OCI-LY3 (cell line): ENCODE measurements around the gene CCDC159.
A peak's percentile ranks its signal among the peaks of the same experiment; 100 is the strongest.

Experiments used
- H2AFZ ChIP-seq: fragments of 200-600, 300-600 bp; shearing (Covaris generic); 2 replicates; pipeline ENCODE4 v1.6.0; 2014; ENCODE audit warnings: antibody characterized with exemption, low read depth, low read length
- H3K27ac ChIP-seq: fragments of 200-600, 300-600 bp; sonication (generic); 2 replicates; pipeline ENCODE4 v1.5.1; 2014; ENCODE audit warnings: mild to moderate bottlenecking, low read length, moderate library complexity, mixed read lengths
- H3K27me3 ChIP-seq: fragments of 200-600, 300-600 bp; sonication (generic); 2 replicates; pipeline ENCODE4 v1.6.1; 2014; ENCODE audit warnings: low read depth, low read length, mixed read lengths
- H3K36me3 ChIP-seq: fragments of 200-600, 300-600 bp; sonication (generic); replicated peaks from 2 replicates; pipeline ENCODE3; 2014; ENCODE audit warnings: low read depth, low read length, mixed read lengths
- H3K4me1 ChIP-seq: fragments of 300-600, 200-600 bp; sonication (generic); 2 replicates; pipeline ENCODE4 v1.6.1; 2014; ENCODE audit warnings: low read length, mixed read lengths
- H3K4me2 ChIP-seq: fragments of 200-600, 300-600 bp; sonication (generic); 2 replicates; pipeline ENCODE4 v1.6.1; 2014; ENCODE audit warnings: low read length, mixed read lengths
- H3K4me3 ChIP-seq: fragments of 300-600, 200-600 bp; sonication (generic); 2 replicates; pipeline ENCODE4 v1.5.1; 2014; ENCODE audit warnings: antibody characterized with exemption, mild to moderate bottlenecking, low read length, moderate library complexity
- H3K79me2 ChIP-seq: fragments of 300-600, 200-600 bp; shearing (Covaris generic); 2 replicates; pipeline ENCODE4 v1.6.1; 2014; ENCODE audit warnings: mild to moderate bottlenecking, low read length, mixed read lengths
- H3K9ac ChIP-seq: fragments of 300-600, 200-600 bp; shearing (Covaris generic); 2 replicates; pipeline ENCODE4 v1.6.0; 2014; ENCODE audit warnings: mild to moderate bottlenecking, low read length, moderate library complexity
- H3K9me3 ChIP-seq: fragments of 200-600, 300-600 bp; shearing (Covaris generic); 2 replicates; pipeline ENCODE4 v1.6.1; 2014; ENCODE audit warnings: low read length, mixed read lengths; ENCODE audit not compliant: insufficient read depth
- H4K20me1 ChIP-seq: fragments of 200-600, 300-600 bp; sonication (generic); 2 replicates; pipeline ENCODE4 v1.6.1; 2016; ENCODE audit warnings: low read length, mixed read lengths; ENCODE audit not compliant: insufficient read depth
- EZH2phosphoT487 ChIP-seq: fragments of 200-600 bp; shearing (Covaris generic); IDR thresholded peaks from 2 replicates; pipeline ENCODE4 v1.6.1; 2018; ENCODE audit warnings: antibody characterized with exemption, mixed run types, low read depth
- TF ChIP-seq, protein P1 (sequence below): fragments of 200-600, 300-600 bp; sonication (generic); IDR thresholded peaks from 2 replicates; pipeline ENCODE4 v1.5.1; 2014; ENCODE audit warnings: antibody characterized with exemption, low read length, low read depth

The CCDC159 gene

GRCh38 chr19:11346104-11346940 lies at the start of gene CCDC159, which contains the start of gene TMEM205:
TSS of gene CCDC159 (plus strand) at chr19:11346519. CDS start at chr19:11346607, 88 bp downstream.
TSS of gene TMEM205 (minus strand) at chr19:11346268. CDS start at chr19:11345619, 649 bp downstream.
- Histone ChIP-seq H3K4me1 (peaks cover 9% of the 10 kb centered on the region), H3K27me3 (no peaks in the 10 kb centered on the region), H3K4me2 (peak within 1 kb of the TSS; percentile 95), H3K9me3 (0 out of 2 replicates have a peak, but pooled peaks cover 3% of the 10 kb centered on the region), H2AFZ (peak within 1 kb of the TSS; percentile 91), H3K36me3 (peaks cover 5% of the 10 kb centered on the region), H3K79me2 (peaks cover 11% of the 10 kb centered on the region), H3K4me3 (peak within 1 kb of the TSS; percentile 90), H4K20me1 (no peaks in the 10 kb centered on the region), H3K27ac (peak within 1 kb of the TSS; percentile 45), H3K9ac (peak within 1 kb of the TSS; percentile 93)
- no peak for TF ChIP-seq EZH2phosphoT487
- TF ChIP-seq, protein P1, sequence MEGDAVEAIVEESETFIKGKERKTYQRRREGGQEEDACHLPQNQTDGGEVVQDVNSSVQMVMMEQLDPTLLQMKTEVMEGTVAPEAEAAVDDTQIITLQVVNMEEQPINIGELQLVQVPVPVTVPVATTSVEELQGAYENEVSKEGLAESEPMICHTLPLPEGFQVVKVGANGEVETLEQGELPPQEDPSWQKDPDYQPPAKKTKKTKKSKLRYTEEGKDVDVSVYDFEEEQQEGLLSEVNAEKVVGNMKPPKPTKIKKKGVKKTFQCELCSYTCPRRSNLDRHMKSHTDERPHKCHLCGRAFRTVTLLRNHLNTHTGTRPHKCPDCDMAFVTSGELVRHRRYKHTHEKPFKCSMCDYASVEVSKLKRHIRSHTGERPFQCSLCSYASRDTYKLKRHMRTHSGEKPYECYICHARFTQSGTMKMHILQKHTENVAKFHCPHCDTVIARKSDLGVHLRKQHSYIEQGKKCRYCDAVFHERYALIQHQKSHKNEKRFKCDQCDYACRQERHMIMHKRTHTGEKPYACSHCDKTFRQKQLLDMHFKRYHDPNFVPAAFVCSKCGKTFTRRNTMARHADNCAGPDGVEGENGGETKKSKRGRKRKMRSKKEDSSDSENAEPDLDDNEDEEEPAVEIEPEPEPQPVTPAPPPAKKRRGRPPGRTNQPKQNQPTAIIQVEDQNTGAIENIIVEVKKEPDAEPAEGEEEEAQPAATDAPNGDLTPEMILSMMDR = peak; percentile 33

GRCh38 chr19:11299946-11300810 lies 46.1 kb upstream of the CCDC159 start:
- no peak overlapping the region for H3K4me3 ChIP-seq
- TF ChIP-seq, protein P1 = no peak
- TF ChIP-seq EZH2phosphoT487 = no peak
- no peak overlapping the region for H3K4me2 ChIP-seq
- H3K9me3 ChIP-seq = no peaks in the 10 kb centered on the region
- H3K27me3 ChIP-seq = 0 out of 2 replicates have a peak, but pooled peaks cover 8% of the 10 kb centered on the region
- H3K4me1 ChIP-seq = no peaks in the 10 kb centered on the region
- H3K9ac ChIP-seq = no peak overlapping the region
- H3K36me3 ChIP-seq = no peaks in the 10 kb centered on the region
- H3K79me2 ChIP-seq = no peaks in the 10 kb centered on the region
- H3K27ac ChIP-seq = no peak overlapping the region
- no peak overlapping the region for H2AFZ ChIP-seq
- H4K20me1 ChIP-seq = no peaks in the 10 kb centered on the region

GRCh38 chr19:11300811-11301120 lies 45.6 kb upstream of the CCDC159 start:
- TF ChIP-seq, protein P1 = no peak
- no peak for TF ChIP-seq EZH2phosphoT487
- no peaks in the 10 kb centered on the region for H3K79me2 ChIP-seq
- H3K27ac ChIP-seq = no peak overlapping the region
- H4K20me1 ChIP-seq = no peaks in the 10 kb centered on the region
- 0 out of 2 replicates have a peak, but pooled peaks cover 8% of the 10 kb centered on the region for H3K27me3 ChIP-seq
- no peak overlapping the region for H2AFZ ChIP-seq
- H3K4me3 ChIP-seq = no peak overlapping the region
- H3K9me3 ChIP-seq = no peaks in the 10 kb centered on the region
- H3K4me2 ChIP-seq = no peak overlapping the region
- no peaks in the 10 kb centered on the region for H3K36me3 ChIP-seq
- H3K9ac ChIP-seq = no peak overlapping the region
- H3K4me1 ChIP-seq = no peaks in the 10 kb centered on the region

DNA sequence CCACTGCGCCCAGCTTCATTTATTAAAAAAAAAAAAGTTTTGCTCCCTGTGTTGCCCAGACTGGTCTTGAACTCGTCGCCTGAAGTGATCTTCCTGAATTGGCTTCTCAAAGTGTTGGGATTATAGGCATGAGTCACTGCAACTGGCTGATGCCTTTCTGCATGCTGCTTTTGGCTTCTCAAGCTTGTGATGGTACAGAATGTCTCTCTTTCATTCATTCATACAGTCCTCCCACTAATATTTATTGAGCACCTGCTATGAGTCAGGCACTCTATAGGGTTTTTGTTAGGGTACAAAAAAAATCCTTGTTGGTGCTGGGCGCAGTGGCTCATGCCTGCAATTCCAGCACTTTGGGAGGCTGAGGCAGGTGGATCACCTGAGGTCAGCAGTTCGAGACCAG lies 41.4 kb upstream of the CCDC159 start:
- no peaks in the 10 kb centered on the region for H3K27me3 ChIP-seq

More for the DNA sequence above, 41.4 kb upstream of the CCDC159 start:
- no peak overlapping the region for H2AFZ ChIP-seq
- no peak for TF ChIP-seq EZH2phosphoT487
- TF ChIP-seq, protein P1 = no peak
- H3K36me3 ChIP-seq = no peaks in the 10 kb centered on the region
- H3K4me1 ChIP-seq = no peaks in the 10 kb centered on the region
- H3K4me3 ChIP-seq = no peak overlapping the region
- no peaks in the 10 kb centered on the region for H3K9me3 ChIP-seq
- no peaks in the 10 kb centered on the region for H4K20me1 ChIP-seq
- H3K27ac ChIP-seq = no peak overlapping the region
- no peak overlapping the region for H3K9ac ChIP-seq
- no peaks in the 10 kb centered on the region for H3K79me2 ChIP-seq
- H3K4me2 ChIP-seq = no peak overlapping the region
